ENCODE measurements around the gene CDC16. TPM values are rescaled to one million over a fixed set of nuclear protein-coding genes. Genes with fewer than 3 reads are reported as not detected.

The CDC16 gene
- total and polyA plus RNA-seq, 9 of the 15 experiments (the other 6 are each of a cell fraction or from before 2014, with no cell fraction given), result 23.2 to 102 (median 51.6) TPM

GRCh38 chr13:114281351-114282040 lies 46.8 kb downstream of the CDC16 start, which contains the start of gene UPF3A (continued):
- TF ChIP-seq ZNF280A (IDR thresholded peaks at IDR 0.05; ENCODE audit: low read depth, partially characterized antibody) (no peak), DNMT1 (IDR thresholded peaks at IDR 0.05) (no peak), NFYB (IDR thresholded peaks at IDR 0.05; ENCODE audit: extremely low read depth, insufficient read length) (no peak), MAFF (IDR thresholded peaks at IDR 0.05; ENCODE audit: low read length) (no peak), ZNF124 (CRISPR knock-in tag; IDR thresholded peaks at IDR 0.05) (no peak), NR1H2 (CRISPR knock-in tag; IDR thresholded peaks at IDR 0.05) (no peak; the same call in 1 of the 2 replicates), TFAM (CRISPR knock-in tag; conservative IDR thresholded peaks at IDR 0.05) (no peak), NR0B1 (IDR thresholded peaks at IDR 0.05; ENCODE audit: partially characterized antibody) (no peak), ZFP1 (CRISPR knock-in tag; IDR thresholded peaks at IDR 0.05) (no peak), ZNF699 (CRISPR knock-in tag; IDR thresholded peaks at IDR 0.05; ENCODE audit: insufficient replicate concordance) (no peak), STAG1 (CRISPR knock-in tag; IDR thresholded peaks at IDR 0.05; ENCODE audit: borderline replicate concordance) (no peak), SLC30A9 (CRISPR knock-in tag; IDR thresholded peaks at IDR 0.05) (no peak; the same call in 1 of the 2 replicates), RAD51 (IDR thresholded peaks at IDR 0.05; ENCODE audit: borderline replicate concordance, low read depth) (no peak), MAFG (tag; conservative IDR thresholded peaks at IDR 0.05) (no peak), FOSL1 (tag; conservative IDR thresholded peaks at IDR 0.05) (peak; percentile 19; the same call in 1 of the 2 replicates), PRPF4 (IDR thresholded peaks at IDR 0.05; ENCODE audit: insufficient read depth, low read depth, low read length, poor library complexity, severe bottlenecking) (peak; percentile 75), FOXJ3 (CRISPR knock-in tag; IDR thresholded peaks at IDR 0.05) (no peak), ZSCAN32 (CRISPR knock-in tag; IDR thresholded peaks at IDR 0.05) (no peak), ZNF717 (CRISPR knock-in tag; IDR thresholded peaks at IDR 0.05) (no peak), RFX7 (CRISPR knock-in tag; IDR thresholded peaks at IDR 0.05) (no peak)
- TF ChIP-seq, protein P1, sequence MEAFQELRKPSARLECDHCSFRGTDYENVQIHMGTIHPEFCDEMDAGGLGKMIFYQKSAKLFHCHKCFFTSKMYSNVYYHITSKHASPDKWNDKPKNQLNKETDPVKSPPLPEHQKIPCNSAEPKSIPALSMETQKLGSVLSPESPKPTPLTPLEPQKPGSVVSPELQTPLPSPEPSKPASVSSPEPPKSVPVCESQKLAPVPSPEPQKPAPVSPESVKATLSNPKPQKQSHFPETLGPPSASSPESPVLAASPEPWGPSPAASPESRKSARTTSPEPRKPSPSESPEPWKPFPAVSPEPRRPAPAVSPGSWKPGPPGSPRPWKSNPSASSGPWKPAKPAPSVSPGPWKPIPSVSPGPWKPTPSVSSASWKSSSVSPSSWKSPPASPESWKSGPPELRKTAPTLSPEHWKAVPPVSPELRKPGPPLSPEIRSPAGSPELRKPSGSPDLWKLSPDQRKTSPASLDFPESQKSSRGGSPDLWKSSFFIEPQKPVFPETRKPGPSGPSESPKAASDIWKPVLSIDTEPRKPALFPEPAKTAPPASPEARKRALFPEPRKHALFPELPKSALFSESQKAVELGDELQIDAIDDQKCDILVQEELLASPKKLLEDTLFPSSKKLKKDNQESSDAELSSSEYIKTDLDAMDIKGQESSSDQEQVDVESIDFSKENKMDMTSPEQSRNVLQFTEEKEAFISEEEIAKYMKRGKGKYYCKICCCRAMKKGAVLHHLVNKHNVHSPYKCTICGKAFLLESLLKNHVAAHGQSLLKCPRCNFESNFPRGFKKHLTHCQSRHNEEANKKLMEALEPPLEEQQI (IDR thresholded peaks at IDR 0.05), result no peak
- TF ChIP-seq, protein P2, sequence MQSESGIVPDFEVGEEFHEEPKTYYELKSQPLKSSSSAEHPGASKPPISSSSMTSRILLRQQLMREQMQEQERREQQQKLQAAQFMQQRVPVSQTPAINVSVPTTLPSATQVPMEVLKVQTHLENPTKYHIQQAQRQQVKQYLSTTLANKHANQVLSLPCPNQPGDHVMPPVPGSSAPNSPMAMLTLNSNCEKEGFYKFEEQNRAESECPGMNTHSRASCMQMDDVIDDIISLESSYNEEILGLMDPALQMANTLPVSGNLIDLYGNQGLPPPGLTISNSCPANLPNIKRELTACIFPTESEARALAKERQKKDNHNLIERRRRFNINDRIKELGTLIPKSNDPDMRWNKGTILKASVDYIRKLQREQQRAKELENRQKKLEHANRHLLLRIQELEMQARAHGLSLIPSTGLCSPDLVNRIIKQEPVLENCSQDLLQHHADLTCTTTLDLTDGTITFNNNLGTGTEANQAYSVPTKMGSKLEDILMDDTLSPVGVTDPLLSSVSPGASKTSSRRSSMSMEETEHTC (IDR thresholded peaks at IDR 0.05), result peak; percentile 74; the same call in 1 of the 2 replicates
